Measurements from ENCODE around the gene GINS2. TPM values are rescaled to one million over a fixed set of nuclear protein-coding genes. Genes with fewer than 3 reads are reported as not detected.

The GINS2 gene
- total RNA-seq, 1 experiment from 2014 or later, result 52.7 TPM

GRCh38 chr16:85634747-85635544 lies 53.8 kb downstream of the GINS2 start:
- Histone ChIP-seq H3K4me2 (ENCODE audit: insufficient read depth, insufficient read length, low read length) (no peak overlapping the region), H2AK5ac (ENCODE audit: insufficient read length, low read length) (no peak overlapping the region), H4K20me1 (ENCODE audit: control insufficient read depth, insufficient read depth, insufficient read length) (peaks cover 4% of the 10 kb centered on the region), H3K4ac (ENCODE audit: low read depth, low read length) (no peak overlapping the region), H4K8ac (replicated peaks; ENCODE audit: insufficient read length, low read depth, low read length) (no peak overlapping the region), H3T11ph (ENCODE audit: low read length) (no peak overlapping the region), H3K9ac (ENCODE audit: extremely low read depth, insufficient read length, low read length) (no peak overlapping the region), H3K56ac (ENCODE audit: insufficient read length, low read depth, low read length) (no peak overlapping the region), H3K27me3 (ENCODE audit: insufficient read depth, low read length) (no peaks in the 10 kb centered on the region), H2BK12ac (ENCODE audit: insufficient read length, low read depth, low read length) (no peak overlapping the region), H2BK120ac (ENCODE audit: low read depth, low read length, poor library complexity, severe bottlenecking) (no peak overlapping the region), H3K23ac (ENCODE audit: insufficient read length, low read depth, low read length) (no peak overlapping the region), H3K4me1 (ENCODE audit: insufficient read depth, low read length) (no peaks in the 10 kb centered on the region), H3K27ac (ENCODE audit: insufficient read length, low read depth, low read length) (no peak overlapping the region), H2BK15ac (ENCODE audit: low read depth, low read length) (no peak overlapping the region), H4K91ac (ENCODE audit: insufficient read length, low read depth, low read length) (no peak overlapping the region), H2AFZ (ENCODE audit: low read length) (no peak overlapping the region), H2BK5ac (ENCODE audit: insufficient read length, low read length) (no peak overlapping the region), H2BK20ac (ENCODE audit: low read depth, low read length, poor library complexity, severe bottlenecking) (no peak overlapping the region), H3K9me3 (ENCODE audit: control insufficient read depth, low read depth, low read length) (no peaks in the 10 kb centered on the region), H3K14ac (ENCODE audit: insufficient read depth, low read length) (no peak overlapping the region; the same call in 1 of the 2 replicates), H3K23me2 (ENCODE audit: insufficient read length, low read depth, low read length, poor library complexity, severe bottlenecking) (no peaks in the 10 kb centered on the region), H3K18ac (ENCODE audit: insufficient read length, low read depth, low read length) (no peak overlapping the region), H4K5ac (ENCODE audit: insufficient read length, low read depth, low read length) (no peak overlapping the region), H3K79me1 (ENCODE audit: insufficient read depth, low read depth, low read length, poor library complexity, severe bottlenecking) (no peaks in the 10 kb centered on the region), H3K79me2 (ENCODE audit: insufficient read depth, low read length) (peaks cover 19% of the 10 kb centered on the region; the same call in 1 of the 2 replicates)
- Mint-ChIP-seq H3K27me3 (ENCODE audit: low read depth) (no peaks in the 10 kb centered on the region), H3K27ac (peak overlapping the region in 1 of 3 experiments; percentile 32; a peak in 2 of 7 replicates), H3K4me1 (peaks cover 6 to 13% of the 10 kb centered on the region in 2 experiments; a peak in 3 of 4 replicates), H3K36me3 (ENCODE audit: insufficient read depth in 1 of 3, low read depth in 3 of 3) (peaks cover 4 to 21% (median 14%) of the 10 kb centered on the region in 3 experiments), H3K9me3 (peaks cover 0 to 2% of the 10 kb centered on the region in 2 experiments; a peak in 3 of 5 replicates), H3K4me3 (no peak overlapping the region)
- WGBS (ENCODE audit: extremely low coverage, insufficient read length, low lambda C conversion rate), result no CpG with 5 or more reads among the region's 24 CpGs
- TF ChIP-seq CTCF (conservative IDR thresholded peaks at IDR 0.05), result peak; percentile 54
- peak; percentile 52 for DNase-seq
